22Rv1 (cell line): ENCODE data around the gene IFT88.

Experiments
- CTCF ChIP-seq: fragments of 450-650 bp; IDR thresholded peaks from 2 replicates; pipeline ENCODE4 v1.5.1; 2017; ENCODE audit warnings: mild to moderate bottlenecking
- ZFX ChIP-seq: fragments of 450-650 bp; IDR thresholded peaks from 2 replicates; pipeline ENCODE4 v1.6.1; 2017; ENCODE audit warnings: antibody characterized with exemption, borderline replicate concordance

- TF ChIP-seq ZFX (no peak), CTCF (no peak)
Measured at GRCh38 chr13:20637811-20638210, 70.9 kb downstream of the IFT88 start.
